Measurements from ENCODE around the gene WNT7A.
"Not testable (repeated sequence)": the region's sequence is repeated elsewhere in the genome, so short reads cannot be mapped to it uniquely, and the experiment has no call there.

Gene WNT7A

GRCh38 chr3:13865581-13865980 is 14.3 kb downstream of the WNT7A start:
- DNase-seq (ENCODE audit: low read depth): no peak

- DNase-seq (ENCODE audit: low read depth): no peak
Observed at GRCh38 chr3:13865106-13865505, 14.8 kb downstream of the WNT7A start.

- no peak for DNase-seq (ENCODE audit: low read depth)
Observed at GRCh38 chr3:13863965-13864595, 15.8 kb downstream of the WNT7A start.

- no peak for DNase-seq (ENCODE audit: low read depth)
Observed at GRCh38 chr3:13863382-13863952, 16.4 kb downstream of the WNT7A start.

GRCh38 chr3:13861461-13861860 is 18.4 kb downstream of the WNT7A start:
- DNase-seq (ENCODE audit: low read depth): no peak

- DNase-seq (ENCODE audit: low read depth): no peak
Observed at GRCh38 chr3:13860001-13860400, 19.9 kb downstream of the WNT7A start.

- DNase-seq (ENCODE audit: low read depth): no peak
Observed at GRCh38 chr3:13858768-13859520, 20.9 kb downstream of the WNT7A start.

- DNase-seq (ENCODE audit: low read depth): no peak
Observed at GRCh38 chr3:13857702-13858380, 22.0 kb downstream of the WNT7A start.

- not testable (repeated sequence) for DNase-seq (ENCODE audit: low read depth)
Observed at GRCh38 chr3:13856628-13857027, 23.2 kb downstream of the WNT7A start.

GRCh38 chr3:13856006-13856405 is 23.9 kb downstream of the WNT7A start:
- no peak for DNase-seq (ENCODE audit: low read depth)

- no peak for DNase-seq (ENCODE audit: low read depth)
Observed at GRCh38 chr3:13854492-13854891, 25.4 kb downstream of the WNT7A start.

GRCh38 chr3:13853978-13854296 is 25.9 kb downstream of the WNT7A start:
- no peak for DNase-seq (ENCODE audit: low read depth)

GRCh38 chr3:13853256-13853977 is 26.5 kb downstream of the WNT7A start:
- no peak for DNase-seq (ENCODE audit: low read depth)

- no peak for DNase-seq (ENCODE audit: low read depth)
Observed at GRCh38 chr3:13852638-13853009, 27.2 kb downstream of the WNT7A start.

- DNase-seq (ENCODE audit: low read depth): no peak
Observed at GRCh38 chr3:13851997-13852637, 27.8 kb downstream of the WNT7A start.

GRCh38 chr3:13851091-13851849 is 28.6 kb downstream of the WNT7A start:
- DNase-seq (ENCODE audit: low read depth): no peak

GRCh38 chr3:13850161-13850945 is 29.5 kb downstream of the WNT7A start:
- no peak for DNase-seq (ENCODE audit: low read depth)

GRCh38 chr3:13849018-13849417 is 30.9 kb downstream of the WNT7A start:
- no peak for DNase-seq (ENCODE audit: low read depth)

GRCh38 chr3:13846716-13847570 is 32.9 kb downstream of the WNT7A start:
- DNase-seq (ENCODE audit: low read depth): no peak
